GM12892 (cell line): ENCODE data around the gene GPR6.

Experiments used
- DNase-seq: peaks from one replicate; pipeline ENCODE4 v3.0.0; 2011; ENCODE audit not compliant: insufficient read length
- FAIRE-seq: peaks from 2 replicates; lab custom pipeline; 2011; peaks lifted over from hg19 to GRCh38; lab: Jason Lieb, UNC
- POLR2A ChIP-seq: IDR thresholded peaks from 2 replicates; pipeline ENCODE4 v1.6.1; 2011; ENCODE audit warnings: low read depth, low read length, control low read depth
- POLR2AphosphoS5 ChIP-seq: IDR thresholded peaks from 2 replicates; pipeline ENCODE4 v1.6.1; 2011; ENCODE audit warnings: low read depth, low read length, control low read depth
- TAF1 ChIP-seq: IDR thresholded peaks from 2 replicates; pipeline ENCODE4 v1.6.1; 2011; ENCODE audit warnings: low read depth, mild to moderate bottlenecking, control low read depth, low read length, borderline replicate concordance

GPR6 gene

DNA sequence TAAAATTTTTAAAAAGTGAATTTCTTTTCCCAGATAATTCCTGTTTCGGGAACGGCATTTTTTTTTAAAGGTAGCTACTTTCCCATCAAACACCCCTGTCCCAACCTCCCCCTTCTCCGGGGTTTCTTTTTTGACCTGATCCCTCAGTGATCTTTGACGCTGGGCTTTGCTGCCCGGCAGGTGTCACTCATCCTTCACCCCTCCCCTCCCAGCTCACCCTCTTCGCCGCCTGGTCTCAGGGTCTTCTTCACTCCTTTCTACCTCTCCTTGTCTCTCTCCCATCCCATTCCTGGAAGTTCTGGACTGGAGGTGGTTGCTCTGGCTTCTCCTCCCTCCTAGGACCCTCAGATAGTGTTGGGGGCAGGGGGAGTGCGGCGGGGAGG lies 329 bp upstream of the GPR6 start:
- TF ChIP-seq TAF1 (no peak), POLR2AphosphoS5 (no peak), POLR2A (no peak)
- no peak for FAIRE-seq
- DNase-seq, result no peak

DNA sequence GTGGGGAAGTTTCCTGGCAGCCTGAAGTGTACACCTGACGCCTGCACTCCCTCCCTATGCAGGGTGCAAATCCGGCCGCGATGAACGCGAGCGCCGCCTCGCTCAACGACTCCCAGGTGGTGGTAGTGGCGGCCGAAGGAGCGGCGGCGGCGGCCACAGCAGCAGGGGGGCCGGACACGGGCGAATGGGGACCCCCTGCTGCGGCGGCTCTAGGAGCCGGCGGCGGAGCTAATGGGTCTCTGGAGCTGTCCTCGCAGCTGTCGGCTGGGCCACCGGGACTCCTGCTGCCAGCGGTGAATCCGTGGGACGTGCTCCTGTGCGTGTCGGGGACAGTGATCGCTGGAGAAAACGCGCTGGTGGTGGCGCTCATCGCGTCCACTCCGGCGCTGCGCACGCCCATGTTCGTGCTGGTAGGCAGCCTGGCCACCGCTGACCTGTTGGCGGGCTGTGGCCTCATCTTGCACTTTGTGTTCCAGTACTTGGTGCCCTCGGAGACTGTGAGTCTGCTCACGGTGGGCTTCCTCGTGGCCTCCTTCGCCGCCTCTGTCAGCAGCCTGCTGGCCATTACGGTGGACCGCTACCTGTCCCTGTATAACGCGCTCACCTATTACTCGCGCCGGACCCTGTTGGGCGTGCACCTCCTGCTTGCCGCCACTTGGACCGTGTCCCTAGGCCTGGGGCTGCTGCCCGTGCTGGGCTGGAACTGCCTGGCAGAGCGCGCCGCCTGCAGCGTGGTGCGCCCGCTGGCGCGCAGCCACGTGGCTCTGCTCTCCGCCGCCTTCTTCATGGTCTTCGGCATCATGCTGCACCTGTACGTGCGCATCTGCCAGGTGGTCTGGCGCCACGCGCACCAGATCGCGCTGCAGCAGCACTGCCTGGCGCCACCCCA lies 1.2 kb downstream of the GPR6 start:
- TF ChIP-seq POLR2AphosphoS5 (no peak), POLR2A (no peak), TAF1 (no peak)
- FAIRE-seq (no peak), DNase-seq (no peak)

DNA sequence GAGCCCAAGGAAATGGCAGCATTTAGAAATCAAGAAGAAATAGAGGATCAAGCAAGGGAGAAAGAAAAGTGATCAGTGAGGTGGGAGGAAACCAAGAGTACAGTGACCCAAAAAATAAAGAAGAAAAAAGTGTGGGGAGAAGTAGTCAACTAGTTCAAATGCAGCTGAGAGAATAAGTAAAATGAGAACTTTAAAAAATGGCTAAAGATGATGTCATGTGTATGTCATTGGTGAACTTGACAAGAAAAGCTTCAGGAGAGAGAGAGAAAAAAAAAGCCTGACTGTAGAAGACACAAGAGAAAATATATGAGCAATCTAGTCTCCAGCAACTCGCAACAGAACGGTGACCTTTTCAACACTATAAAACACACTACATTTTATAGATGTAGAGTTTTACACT lies 6.3 kb downstream of the GPR6 start:
- no peak for TF ChIP-seq TAF1
- TF ChIP-seq POLR2AphosphoS5, result no peak
- TF ChIP-seq POLR2A, result no peak
- FAIRE-seq (no peak), DNase-seq (no peak)

DNA sequence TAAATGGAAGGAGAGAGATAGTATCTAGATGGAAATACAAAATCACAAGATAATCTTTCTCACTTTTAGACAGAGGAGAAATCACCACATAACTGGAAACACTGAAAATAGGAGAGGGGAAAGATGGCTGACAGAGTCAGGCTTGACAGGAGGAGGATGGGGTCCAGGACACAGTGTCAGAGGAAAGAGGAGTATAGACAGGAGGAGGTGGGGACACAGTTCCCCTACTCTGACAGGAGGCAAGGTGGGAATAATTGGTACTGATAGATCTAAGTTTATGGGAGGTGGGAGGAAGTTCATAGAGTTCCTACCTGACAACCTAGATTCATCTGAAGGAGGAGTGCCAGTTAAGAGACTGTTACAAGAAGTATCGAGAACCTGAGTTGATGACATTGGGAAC lies 9.1 kb downstream of the GPR6 start:
- no peak for DNase-seq
- no peak for FAIRE-seq
- TF ChIP-seq POLR2A (no peak), POLR2AphosphoS5 (no peak), TAF1 (no peak)

DNA sequence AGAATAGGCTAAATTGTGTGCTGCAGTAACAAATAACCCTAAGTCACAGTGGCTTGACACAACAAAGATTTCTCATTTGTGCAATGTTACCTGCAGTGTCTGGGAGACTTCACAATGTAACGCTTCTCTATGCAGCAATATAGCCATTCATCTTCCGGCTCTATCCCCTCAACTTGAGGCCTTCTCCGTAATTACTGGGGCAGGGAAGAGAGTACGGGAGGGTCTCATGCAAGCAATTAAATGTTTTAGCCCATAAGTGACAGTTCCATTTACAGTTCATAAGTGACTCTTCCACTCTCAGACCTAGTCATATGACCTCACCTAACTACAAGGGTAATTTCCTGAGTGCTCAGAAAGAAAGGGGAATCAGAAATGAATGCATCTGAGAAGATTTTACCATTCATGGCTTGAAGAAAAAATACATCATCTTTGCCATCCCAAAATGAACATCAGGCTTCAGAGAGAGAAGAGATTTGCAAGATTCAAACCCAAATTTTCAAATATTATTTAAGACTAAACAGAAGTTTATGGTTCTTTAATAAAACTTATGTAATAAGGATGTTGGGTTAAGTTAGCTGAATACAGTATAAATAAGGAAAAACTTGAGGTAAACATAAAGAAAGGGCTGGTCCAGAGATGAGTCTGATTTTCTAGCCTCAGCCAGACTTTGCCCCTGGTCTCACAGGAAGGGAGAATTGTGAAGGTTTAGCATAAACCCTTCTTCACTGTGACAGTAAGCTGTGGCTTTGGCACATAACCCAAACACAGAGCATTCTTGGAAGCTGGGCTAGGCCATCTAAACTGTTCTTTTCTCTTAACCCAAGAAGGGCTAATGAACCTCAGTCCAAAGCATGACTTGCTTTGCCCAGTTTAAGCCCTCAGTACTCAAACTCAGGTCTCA lies 13.3 kb downstream of the GPR6 start:
- no peak for FAIRE-seq
- TF ChIP-seq TAF1 (no peak), POLR2AphosphoS5 (no peak), POLR2A (no peak)
- no peak for DNase-seq

DNA sequence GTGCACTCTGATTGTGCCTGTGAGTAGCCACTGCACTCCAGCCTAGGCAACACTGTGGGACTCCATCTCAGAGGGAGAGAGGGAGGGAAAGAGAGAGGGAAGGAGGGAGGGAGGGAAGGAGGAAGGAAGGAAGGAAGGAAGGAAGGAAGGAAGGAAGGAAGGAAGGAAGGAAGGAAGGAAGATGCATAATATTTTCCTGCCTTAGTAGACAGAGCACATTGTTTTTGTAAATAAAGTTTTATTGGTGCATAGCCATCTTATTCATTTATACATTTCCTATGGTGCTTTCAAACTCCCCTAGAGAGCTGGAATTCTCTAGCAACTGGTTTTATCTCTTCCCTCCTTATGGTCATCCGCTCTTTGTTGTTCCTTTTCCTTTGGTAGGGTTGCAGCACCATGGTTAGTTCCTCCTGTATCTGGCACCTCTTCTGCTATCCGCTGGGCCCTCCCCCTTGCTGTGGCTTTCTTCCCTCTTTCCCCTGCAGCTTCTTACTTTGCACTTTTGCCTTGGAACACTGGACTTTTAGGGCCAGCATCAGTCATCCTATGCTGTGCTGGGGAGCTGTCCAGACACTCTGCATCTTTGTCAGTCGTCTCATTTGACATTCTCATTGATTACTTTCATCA lies 20.2 kb downstream of the GPR6 start:
- FAIRE-seq (no peak), DNase-seq (no peak)
- TF ChIP-seq POLR2AphosphoS5, result no peak
- no peak for TF ChIP-seq TAF1
- TF ChIP-seq POLR2A, result no peak

DNA sequence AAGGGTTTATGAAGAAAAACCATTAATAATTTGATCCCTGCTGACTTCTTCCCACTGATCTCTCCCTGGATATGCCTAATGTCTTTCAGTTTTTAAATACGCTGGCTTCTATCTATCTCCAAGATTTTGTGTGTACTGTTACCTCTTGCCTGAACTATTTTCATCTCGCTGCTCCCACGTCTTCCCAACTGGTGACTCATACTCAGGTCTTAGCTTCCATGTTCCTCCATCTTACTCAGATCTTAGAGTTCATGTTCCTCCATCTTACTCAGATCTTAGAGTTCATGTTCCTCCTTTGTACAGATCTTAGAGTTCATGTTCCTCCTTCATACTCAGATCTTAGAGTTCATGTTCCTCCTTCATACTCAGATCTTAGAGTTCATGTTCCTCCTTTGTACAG lies 21.6 kb downstream of the GPR6 start:
- TF ChIP-seq POLR2AphosphoS5, result no peak
- DNase-seq, result no peak
- FAIRE-seq, result no peak

DNA sequence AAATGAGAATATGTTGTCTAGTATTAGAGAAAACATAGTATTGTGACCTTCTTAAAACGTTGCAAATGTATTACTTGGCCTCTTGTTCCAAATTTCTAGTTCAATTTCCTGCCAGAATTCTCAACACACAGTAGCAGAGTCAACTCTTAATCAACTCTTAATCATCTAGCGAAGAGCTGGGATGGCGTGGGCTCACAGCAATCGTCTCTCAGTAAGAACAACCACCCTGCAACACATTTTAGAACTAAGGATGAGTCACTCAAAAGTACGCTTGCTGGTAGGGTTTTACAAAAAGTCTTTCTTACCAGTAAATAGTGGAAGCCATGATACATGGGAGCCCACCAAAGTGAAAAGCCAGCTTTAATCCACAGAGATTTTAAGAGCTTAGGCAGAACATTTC lies 24.6 kb downstream of the GPR6 start:
- TF ChIP-seq POLR2AphosphoS5 (no peak), POLR2A (no peak), TAF1 (no peak)
- FAIRE-seq (no peak), DNase-seq (no peak)

DNA sequence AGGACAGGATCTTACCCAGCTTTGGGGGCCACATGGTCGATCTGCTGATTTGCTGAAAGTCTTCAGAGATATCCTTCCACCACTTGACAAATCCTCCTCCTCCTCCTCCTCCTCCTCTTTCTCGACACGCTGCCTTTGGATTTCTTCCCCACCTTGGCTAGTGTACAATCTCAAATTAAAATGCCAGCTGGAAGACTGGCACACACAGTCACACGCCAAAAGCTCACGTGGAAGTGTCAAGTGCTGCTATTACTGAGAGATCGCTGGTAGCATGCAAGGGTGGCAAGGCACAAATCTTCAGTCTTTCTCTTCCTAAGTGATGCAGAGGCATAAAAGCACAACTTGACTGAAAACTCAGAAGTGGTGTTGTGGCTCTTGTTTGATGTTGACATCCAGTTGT lies 35.3 kb downstream of the GPR6 start:
- TF ChIP-seq TAF1, result no peak
- no peak for TF ChIP-seq POLR2AphosphoS5
- TF ChIP-seq POLR2A, result no peak
- no peak for FAIRE-seq
- no peak for DNase-seq

DNA sequence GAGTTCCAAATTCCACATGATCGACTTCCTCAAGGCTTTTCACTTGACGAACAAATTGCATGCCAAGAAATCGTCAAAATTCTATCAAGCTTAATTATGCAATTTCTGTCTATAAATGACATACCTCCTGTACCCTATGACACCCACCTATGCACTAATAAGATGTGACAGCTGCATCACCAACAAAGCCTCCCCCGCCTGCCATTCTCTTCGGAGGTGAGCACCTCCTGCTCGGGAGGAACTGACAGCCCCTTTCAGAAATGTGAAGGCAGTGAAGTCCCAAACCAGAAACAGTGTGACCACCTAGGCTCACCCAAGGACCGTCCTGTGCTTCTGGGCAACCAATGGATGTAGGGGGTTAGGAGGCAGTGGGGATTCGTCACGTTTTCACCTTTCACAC lies 37.1 kb downstream of the GPR6 start:
- TF ChIP-seq POLR2A (no peak), POLR2AphosphoS5 (no peak), TAF1 (no peak)
- no peak for DNase-seq
- FAIRE-seq, result no peak

DNA sequence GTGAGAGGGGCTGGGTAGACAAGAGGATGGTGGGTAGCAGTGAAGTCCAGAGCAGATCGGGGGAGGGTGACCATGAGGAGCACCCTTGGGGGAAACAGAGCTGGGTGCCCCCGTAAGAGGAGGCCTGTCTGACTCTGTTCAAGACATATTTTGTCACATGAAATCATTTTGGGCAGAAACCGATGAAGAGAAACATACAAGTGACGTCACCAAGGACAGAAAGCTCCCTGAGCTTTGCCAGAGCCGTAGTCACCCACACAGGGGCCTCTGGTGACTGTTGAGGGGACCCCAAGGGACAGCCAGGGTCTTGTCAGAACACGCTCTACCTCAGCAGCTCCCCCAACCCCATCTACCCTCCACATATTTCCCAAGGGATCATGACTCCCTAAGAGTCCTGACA lies 39.2 kb downstream of the GPR6 start:
- TF ChIP-seq TAF1 (no peak), POLR2AphosphoS5 (no peak), POLR2A (no peak)
- FAIRE-seq, result no peak
- no peak for DNase-seq

DNA sequence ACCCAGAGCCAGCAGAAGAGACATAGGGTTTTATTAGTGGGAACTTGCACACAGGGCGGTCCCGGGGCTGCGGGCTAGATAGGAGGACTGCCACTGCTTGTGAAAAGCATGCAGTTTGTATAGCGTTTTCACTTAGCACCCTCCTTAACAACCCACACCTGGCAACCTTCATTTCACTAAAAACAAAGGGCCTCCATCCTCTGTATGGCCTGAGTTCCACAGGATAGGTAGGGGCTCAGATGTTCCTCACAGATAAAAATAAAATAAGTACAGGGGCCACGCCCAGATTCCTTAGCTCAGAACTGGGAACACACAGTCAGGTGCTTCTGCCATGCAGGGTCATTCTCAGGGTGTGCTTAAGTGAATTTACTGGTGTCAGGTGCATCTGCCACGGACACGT lies 39.8 kb downstream of the GPR6 start:
- DNase-seq (no peak), FAIRE-seq (no peak)
- TF ChIP-seq POLR2AphosphoS5, result no peak

DNA sequence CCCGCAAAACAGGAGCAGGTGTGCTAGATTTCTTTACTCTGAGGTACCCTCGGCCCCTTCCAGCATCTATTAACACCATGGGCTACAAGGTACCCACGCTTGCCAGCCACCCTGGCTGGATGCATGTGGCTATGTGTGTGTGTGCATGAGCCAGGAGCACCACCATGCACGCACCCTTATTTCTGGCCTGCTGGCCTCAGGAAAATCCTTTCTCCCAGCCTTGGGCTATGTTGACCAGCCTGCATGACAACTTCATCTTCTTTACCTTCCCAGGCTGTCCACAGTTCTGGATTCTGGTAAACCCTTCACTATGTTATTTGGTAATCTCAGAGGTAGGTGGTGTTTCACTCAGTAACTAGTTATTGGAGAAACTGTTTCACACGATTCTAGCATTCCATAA lies 40.4 kb downstream of the GPR6 start:
- FAIRE-seq (no peak), DNase-seq (no peak)
- TF ChIP-seq TAF1 (no peak), POLR2A (no peak), POLR2AphosphoS5 (no peak)
